GM12878 (cell line): ENCODE data around the gene SASH1. TPM values are rescaled to one million over a fixed set of nuclear protein-coding genes. Genes with fewer than 3 reads are reported as not detected.

ENCODE experiments used
- ATAC-seq: fragments of 200-7000 bp; cut with Tn5 transposase; 3 replicates; pipeline ENCODE4 v1.9.1; 2020; ENCODE audit warnings: mild to moderate bottlenecking, moderate library complexity
- BruUV-seq: library from RNA; stranded (reverse); fragments of 400-500 nt; replicated peaks from 2 replicates; lab custom pipeline; 2021; lab: Mats Ljungman, UMichigan
- CTCF ChIA-PET: fragments of 300-600 bp; sonication (Branson Sonifier 250); formaldehyde crosslinking; extraction: SDS; loops from one replicate; lab custom pipeline; 2021; ENCODE audit warnings: inconsistent platforms; lab: Yijun Ruan, JAX
- POLR2A ChIA-PET: fragments of 350-600 bp; formaldehyde crosslinking; extraction: SDS; loops from one replicate; lab custom pipeline; 2021; ENCODE audit warnings: inconsistent platforms; lab: Charles Lee
- RAD21 ChIA-PET: fragments of 300-600 bp; sonication (Branson Sonifier 250); formaldehyde crosslinking; loops from one replicate; lab custom pipeline; 2023; ENCODE audit warnings: antibody characterized with exemption; ENCODE audit not compliant: unreplicated experiment; lab: Charles Lee
- SMC1A ChIA-PET: fragments of 300-600 bp; sonication (Branson Sonifier 250); formaldehyde crosslinking; loops from one replicate; lab custom pipeline; 2023; ENCODE audit not compliant: unreplicated experiment, uncharacterized antibody; lab: Charles Lee
- DNase-seq: peaks from one replicate; pipeline ENCODE4 v3.0.0-alpha.2; 2011; ENCODE audit warnings: low read depth, low spot score
- FAIRE-seq: peaks from 3 replicates; lab custom pipeline; 2011; peaks lifted over from hg19 to GRCh38; lab: Jason Lieb, UNC
- H2AFZ ChIP-seq: 2 replicates; pipeline ENCODE4 v1.6.0; 2011; ENCODE audit warnings: low read depth, low read length, control low read depth; ENCODE audit not compliant: control insufficient read depth
- H3K27ac ChIP-seq: 2 replicates; pipeline ENCODE4 v1.5.1; 2011; ENCODE audit warnings: control low read depth; ENCODE audit not compliant: control insufficient read depth, insufficient read depth
- H3K27me3 ChIP-seq, 2 experiments: replicated peaks in 1 of 2; 2 replicates each; pipeline versions ENCODE4 v1.6.0 to v1.6.1; 2011; ENCODE audit warnings: low read length in 1 of 2; ENCODE audit not compliant: control insufficient read depth in 2 of 2, insufficient read depth in 2 of 2
- H3K36me3 ChIP-seq, 2 experiments: 2 replicates each; pipeline ENCODE4 v1.5.1; 2011; ENCODE audit warnings: low read length in 1 of 2; ENCODE audit not compliant: control insufficient read depth in 2 of 2, insufficient read depth in 2 of 2
- H3K4me1 ChIP-seq: 2 replicates; pipeline ENCODE4 v1.6.1; 2011; ENCODE audit warnings: mild to moderate bottlenecking, low read length, moderate library complexity, mixed read lengths; ENCODE audit not compliant: control insufficient read depth, insufficient read depth
- H3K4me2 ChIP-seq: 2 replicates; pipeline ENCODE4 v1.6.0; 2011; ENCODE audit warnings: control low read depth; ENCODE audit not compliant: control insufficient read depth, insufficient read depth
- H3K4me3 ChIP-seq: fragments of 200-600 bp; sonication (generic); 2 replicates; pipeline ENCODE4 v1.5.1; 2016
- H3K79me2 ChIP-seq: 2 replicates; pipeline ENCODE4 v1.6.0; 2011; ENCODE audit warnings: low read length; ENCODE audit not compliant: control insufficient read depth, insufficient read depth
- H3K9ac ChIP-seq: 2 replicates; pipeline ENCODE4 v1.8.0; 2011; ENCODE audit warnings: low read length, control low read depth, mixed read lengths; ENCODE audit not compliant: control insufficient read depth, insufficient read depth
- H3K9me3 ChIP-seq: replicated peaks from 3 replicates; pipeline ENCODE4 v1.5.1; 2011; ENCODE audit warnings: mild to moderate bottlenecking, low read length; ENCODE audit not compliant: control insufficient read depth, insufficient read depth
- H4K20me1 ChIP-seq: 2 replicates; pipeline ENCODE4 v1.6.0; 2011; ENCODE audit not compliant: control insufficient read depth, insufficient read depth
- ATF7 ChIP-seq: fragments of 450-650 bp; IDR thresholded peaks from 2 replicates; pipeline ENCODE4 v1.6.1; 2016; ENCODE audit warnings: low read depth, mild to moderate bottlenecking
- BACH1 ChIP-seq: fragments of 450-650 bp; IDR thresholded peaks from 2 replicates; pipeline ENCODE4 v1.6.1; 2017; ENCODE audit warnings: mild to moderate bottlenecking, borderline replicate concordance
- CBX3 ChIP-seq: fragments of 200-600 bp; sonication (generic); IDR thresholded peaks from 2 replicates; pipeline ENCODE4 v1.6.1; 2016; ENCODE audit warnings: low read depth, borderline replicate concordance
- CHD2 ChIP-seq: IDR thresholded peaks from 2 replicates; pipeline ENCODE4 v1.6.1; 2011; ENCODE audit warnings: low read depth, low read length, improper control_type of control experiment, borderline replicate concordance
- DPF2 ChIP-seq: fragments of 450-650 bp; IDR thresholded peaks from 2 replicates; pipeline ENCODE4 v1.6.1; 2017; ENCODE audit warnings: mild to moderate bottlenecking
- ESRRA ChIP-seq: IDR thresholded peaks from 2 replicates; pipeline ENCODE4 v1.6.1; 2012; ENCODE audit warnings: mild to moderate bottlenecking, low read length, improper control_type of control experiment
- FOS ChIP-seq: IDR thresholded peaks from 3 replicates; pipeline ENCODE4 v1.6.1; 2011; ENCODE audit warnings: borderline replicate concordance; ENCODE audit not compliant: insufficient read length; ENCODE audit errors: extremely low read depth
- FOXM1 ChIP-seq: IDR thresholded peaks from 2 replicates; pipeline ENCODE4 v1.6.1; 2012; ENCODE audit warnings: low read depth, mild to moderate bottlenecking, inconsistent platforms, low read length, moderate library complexity
- IKZF1 ChIP-seq: fragments of 450-650 bp; conservative IDR thresholded peaks from 2 replicates; pipeline ENCODE4 v1.6.1; 2017; ENCODE audit warnings: antibody characterized with exemption, mild to moderate bottlenecking
- JUNB ChIP-seq: IDR thresholded peaks from 2 replicates; pipeline ENCODE4 v1.6.1; 2016; ENCODE audit warnings: antibody characterized with exemption, mild to moderate bottlenecking
- KLF5 ChIP-seq: fragments of 450-650 bp; IDR thresholded peaks from 2 replicates; pipeline ENCODE4 v1.6.1; 2014; ENCODE audit warnings: mild to moderate bottlenecking; ENCODE audit not compliant: partially characterized antibody
- MEF2B ChIP-seq: fragments of 450-650 bp; IDR thresholded peaks from 2 replicates; pipeline ENCODE4 v1.6.1; 2018; ENCODE audit warnings: mild to moderate bottlenecking, moderate library complexity; ENCODE audit not compliant: partially characterized antibody, poor library complexity, severe bottlenecking
- PAX8 ChIP-seq: fragments of 450-650 bp; IDR thresholded peaks from 2 replicates; pipeline ENCODE4 v1.6.1; 2017; ENCODE audit warnings: mild to moderate bottlenecking, moderate library complexity
- PBX3 ChIP-seq: IDR thresholded peaks from 2 replicates; pipeline ENCODE4 v1.6.1; 2011; ENCODE audit warnings: mild to moderate bottlenecking, low read depth, low read length, moderate library complexity; ENCODE audit not compliant: insufficient replicate concordance
- REST ChIP-seq: IDR thresholded peaks from 2 replicates; pipeline ENCODE4 v1.6.1; 2012; ENCODE audit warnings: mild to moderate bottlenecking, low read depth, low read length
- SMAD1 ChIP-seq: fragments of 450-650 bp; IDR thresholded peaks from 2 replicates; pipeline ENCODE4 v1.6.1; 2018; ENCODE audit warnings: mild to moderate bottlenecking, low read depth; ENCODE audit not compliant: partially characterized antibody
- SMC3 ChIP-seq: IDR thresholded peaks from 2 replicates; pipeline ENCODE4 v1.6.1; 2011; ENCODE audit warnings: low read length, improper control_type of control experiment, borderline replicate concordance
- TARDBP ChIP-seq: IDR thresholded peaks from 2 replicates; pipeline ENCODE4 v1.6.1; 2016; ENCODE audit warnings: borderline replicate concordance
- YY1 ChIP-seq: IDR thresholded peaks from 2 replicates; pipeline ENCODE4 v1.6.1; 2011; ENCODE audit warnings: low read depth, mild to moderate bottlenecking, low read length
- ZSCAN29 ChIP-seq: fragments of 450-650 bp; IDR thresholded peaks from 2 replicates; pipeline ENCODE4 v1.6.1; 2017; ENCODE audit warnings: mild to moderate bottlenecking, moderate library complexity
- WGBS: methylation state at CpG from one replicate; pipeline ENCODE4 v1.1.6; 2016; ENCODE audit warnings: low lambda C conversion rate; ENCODE audit not compliant: insufficient replicate concordance, insufficient coverage; ENCODE audit errors: missing lambda C conversion rate; 5-methylcytosine and 5-hydroxymethylcytosine counted together
- in situ Hi-C: fragments of 300-500 bp; cut with MboI; formaldehyde crosslinking; loops from 9 replicates; pipeline ENCODE4 v1.14.3; 2018; ENCODE audit warnings: mixed read lengths
- intact Hi-C: fragments of 100-400 bp; cut with micrococcal nuclease; formaldehyde crosslinking; loops from one replicate; pipeline ENCODE4 v1.14.2; 2022; ENCODE audit not compliant: unreplicated experiment
- polyA plus RNA-seq, 11 experiments: library from polyadenylated mRNA; depleted of rRNA in 4 of 11; unstranded in 6 of 11; stranded (reverse) in 5 of 11; fragments of >200 nt; fragmentation: Nextera tagmentation in 4 of 11; fragmentation: Illumina TruSeq in 1 of 11; extraction: Ambion mirVana in 4 of 11; extraction: Trizol in 1 of 11; gene quantifications; 1 replicate in 1 of 11; 2 replicates in 10 of 11; pipeline versions ENCODE4 v1.2.1 to v1.2.3, GENCODE V29; 2011 to 2016; ENCODE audit warnings: inconsistent platforms in 2 of 11, missing spikeins in 2 of 11, low read depth in 1 of 11
- total RNA-seq, 4 experiments: library from RNA; depleted of rRNA in 3 of 4; stranded (reverse); fragments of >200 nt in 3 of 4; fragmentation: Illumina TruSeq in 1 of 4; extraction: Trizol in 1 of 4; gene quantifications; 2 replicates each; pipeline versions ENCODE4 v1.2.1 to v1.2.3, GENCODE V29; 2013 to 2021

Gene SASH1
- total and polyA plus RNA-seq, 10 of the 15 experiments (the other 5 are each of a cell fraction or from before 2014, with no cell fraction given), result 0.01 to 0.73 (median 0.14) TPM; not detected in 4

GRCh38 chr6:148436466-148436865 lies 93.8 kb downstream of the SASH1 start:
- Histone ChIP-seq H3K79me2 (no peaks in the 10 kb centered on the region), H3K4me3 (no peak overlapping the region), H3K4me2 (no peak overlapping the region), H4K20me1 (no peaks in the 10 kb centered on the region), H3K27me3 (no peaks in the 10 kb centered on the region), H3K4me1 (no peaks in the 10 kb centered on the region), H3K9ac (no peak overlapping the region), H3K27ac (no peak overlapping the region), H2AFZ (no peak overlapping the region), H3K36me3 (no peaks in the 10 kb centered on the region), H3K9me3 (no peaks in the 10 kb centered on the region)
- WGBS, result 25% methylated on average over 1 of the region's 1 CpG
- ATAC-seq (no peak), DNase-seq (no peak), FAIRE-seq (no peak)
- ChIA-PET CTCF (no interaction called here), POLR2A (no interaction called here), SMC1A (no interaction called here), RAD21 (no interaction called here)
- in situ Hi-C loops, result no loop called here
- TF ChIP-seq ATF7 (no peak), FOS (no peak), SMAD1 (no peak), REST (no peak), TARDBP (no peak), PAX8 (no peak), ESRRA (no peak), YY1 (no peak), PBX3 (no peak), BACH1 (no peak), DPF2 (no peak), SMC3 (no peak), MEF2B (no peak), ZSCAN29 (no peak), CHD2 (no peak), IKZF1 (no peak), KLF5 (no peak), JUNB (no peak), FOXM1 (no peak), CBX3 (no peak)
- BruUV-seq, result no TSS peak
- intact Hi-C loops, result no loop called here
